WERI-Rb-1 (cell line): ENCODE results near the gene THRB.

Experiments
- DNase-seq: peaks from one replicate; pipeline ENCODE4 v3.0.0-alpha.2; 2020
- H3K27ac ChIP-seq: fragments of 250-450 bp; sonication (Bioruptor Pico); 2 replicates; pipeline ENCODE4 v1.5.1; 2020; ENCODE audit warnings: mild to moderate bottlenecking, moderate library complexity
- H3K27me3 ChIP-seq: fragments of 250-450 bp; sonication (Bioruptor Pico); 2 replicates; pipeline ENCODE4 v1.5.1; 2021; ENCODE audit warnings: mild to moderate bottlenecking, low read depth, moderate library complexity; ENCODE audit not compliant: insufficient read depth, severe bottlenecking
- H3K36me3 ChIP-seq: fragments of 250-450 bp; sonication (Bioruptor Pico); 2 replicates; pipeline ENCODE4 v1.5.1; 2020; ENCODE audit warnings: mild to moderate bottlenecking, moderate library complexity
- H3K4me3 ChIP-seq: 2 replicates; pipeline ENCODE4 v1.5.1; 2011; ENCODE audit warnings: low read depth, mild to moderate bottlenecking, control low read depth, low read length
- H3K9me3 ChIP-seq: fragments of 250-450 bp; sonication (Bioruptor Pico); 2 replicates; pipeline ENCODE4 v1.5.1; 2021; ENCODE audit warnings: mild to moderate bottlenecking, moderate library complexity; ENCODE audit not compliant: severe bottlenecking
- CTCF ChIP-seq: IDR thresholded peaks from 2 replicates; pipeline ENCODE4 v1.5.1; 2011; ENCODE audit warnings: low read depth, mild to moderate bottlenecking, control low read depth, inconsistent platforms, low read length

The THRB gene

GRCh38 chr3:24133942-24134341 is 360.7 kb downstream of the THRB start:
- Histone ChIP-seq H3K27ac (no peak overlapping the region), H3K36me3 (peaks cover 95% of the 10 kb centered on the region), H3K27me3 (no peaks in the 10 kb centered on the region), H3K9me3 (no peaks in the 10 kb centered on the region), H3K4me3 (no peak overlapping the region)
- TF ChIP-seq CTCF: no peak
- no peak for DNase-seq

GRCh38 chr3:24133436-24133835 is 361.2 kb downstream of the THRB start:
- peaks cover 95% of the 10 kb centered on the region for H3K36me3 ChIP-seq
- H3K4me3 ChIP-seq: no peak overlapping the region
- TF ChIP-seq CTCF: no peak
- H3K27ac ChIP-seq: no peak overlapping the region
- no peaks in the 10 kb centered on the region for H3K27me3 ChIP-seq
- no peak for DNase-seq
- no peaks in the 10 kb centered on the region for H3K9me3 ChIP-seq

DNA sequence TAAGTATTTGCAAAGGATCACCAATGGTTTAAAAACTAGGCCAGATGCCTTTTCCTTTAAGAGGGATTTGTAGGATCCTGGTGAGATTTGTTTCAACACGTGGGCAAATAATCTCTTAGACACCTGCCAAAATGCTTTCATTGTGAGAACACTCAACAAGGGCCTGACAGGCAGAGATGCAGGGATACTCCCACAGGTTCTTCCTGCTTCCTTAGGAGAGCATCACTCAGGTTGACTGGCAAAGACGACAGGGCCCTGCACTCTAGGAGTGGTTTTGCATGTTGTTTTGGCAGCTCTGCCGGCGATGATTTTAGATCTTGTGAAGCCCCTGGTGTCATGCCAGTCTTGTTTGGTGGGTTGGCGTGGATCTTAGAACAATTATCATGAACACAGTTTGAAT is 365.1 kb downstream of the THRB start:
- H3K27ac ChIP-seq: peak overlapping the region; percentile 63
- H3K27me3 ChIP-seq: no peaks in the 10 kb centered on the region
- H3K4me3 ChIP-seq: no peak overlapping the region
- DNase-seq: peak; percentile 71
- H3K9me3 ChIP-seq: no peaks in the 10 kb centered on the region
- TF ChIP-seq CTCF: no peak
- H3K36me3 ChIP-seq: peaks cover 97% of the 10 kb centered on the region

DNA sequence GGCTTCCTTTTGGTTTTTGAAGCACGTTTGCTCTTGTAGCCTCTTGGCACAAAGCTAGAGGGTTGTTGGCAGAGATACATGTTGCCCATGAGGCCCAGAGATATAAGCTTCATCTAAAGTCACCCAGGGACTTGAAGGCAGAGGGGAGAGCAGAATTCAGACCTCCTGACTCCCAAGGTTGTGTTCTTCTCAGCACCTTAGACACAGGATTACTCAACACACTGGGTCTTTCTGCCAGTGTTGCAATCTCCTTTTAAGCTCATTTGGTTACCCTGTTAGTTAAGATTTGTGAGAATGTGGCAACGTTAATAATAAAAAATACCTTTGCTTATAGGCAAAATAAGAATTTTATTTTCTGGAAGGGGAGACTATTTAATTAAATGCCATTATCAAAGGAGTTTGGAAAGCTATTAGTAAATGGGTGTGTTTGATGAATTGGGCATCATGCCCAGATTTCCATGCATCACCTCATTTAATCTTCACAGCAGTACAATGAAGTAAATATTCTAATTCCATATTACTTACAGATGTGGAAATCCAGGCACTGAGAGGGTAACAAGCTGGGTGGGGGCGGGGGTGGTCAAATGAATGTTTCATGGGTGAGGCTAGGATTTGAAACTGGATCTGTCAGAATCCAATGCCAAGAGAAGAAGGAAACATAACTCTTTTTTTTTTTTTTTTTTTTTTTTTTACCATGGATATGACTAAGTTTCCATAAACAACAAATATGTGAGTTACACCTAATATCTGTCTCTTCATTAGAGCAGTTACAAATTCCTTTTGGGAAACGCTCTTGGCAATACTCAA is 366.2 kb downstream of the THRB start:
- H3K27me3 ChIP-seq: no peaks in the 10 kb centered on the region
- no peaks in the 10 kb centered on the region for H3K9me3 ChIP-seq
- peaks cover 97% of the 10 kb centered on the region for H3K36me3 ChIP-seq
- TF ChIP-seq CTCF: no peak
- no peak for DNase-seq
- H3K27ac ChIP-seq: peak overlapping the region; percentile 63
- H3K4me3 ChIP-seq: no peak overlapping the region

DNA sequence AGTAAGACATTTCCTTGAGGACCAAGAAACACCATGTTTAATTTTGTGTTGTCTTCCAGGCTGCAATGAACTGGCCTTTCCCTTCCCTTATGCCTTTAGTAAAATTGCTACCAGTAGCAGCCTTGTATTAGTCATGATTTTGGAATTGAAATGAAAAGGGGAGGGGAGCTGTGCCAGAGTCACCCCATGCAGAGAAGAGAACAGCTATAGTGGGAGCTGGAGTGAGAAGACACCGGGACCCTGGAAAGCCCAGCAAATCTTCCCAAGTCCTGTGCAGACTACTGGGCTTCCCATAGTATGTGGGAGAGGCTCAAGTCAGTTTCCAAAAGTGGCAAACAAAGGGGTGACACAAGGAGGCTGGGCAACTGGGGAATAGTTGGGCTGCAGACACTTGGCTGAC is 371.1 kb downstream of the THRB start:
- no peak for TF ChIP-seq CTCF
- Histone ChIP-seq H3K4me3 (no peak overlapping the region), H3K27ac (no peak overlapping the region), H3K36me3 (peaks cover 97% of the 10 kb centered on the region), H3K27me3 (no peaks in the 10 kb centered on the region), H3K9me3 (no peaks in the 10 kb centered on the region)
- no peak for DNase-seq

- Histone ChIP-seq H3K9me3 (no peaks in the 10 kb centered on the region), H3K36me3 (peaks cover 81% of the 10 kb centered on the region), H3K27me3 (no peaks in the 10 kb centered on the region), H3K4me3 (no peak overlapping the region), H3K27ac (no peak overlapping the region)
- DNase-seq: no peak
- no peak for TF ChIP-seq CTCF
Observed at GRCh38 chr3:24120434-24120833, 374.2 kb downstream of the THRB start.
